ENCODE measurements around the gene TMEM150A. TPM values are rescaled to one million over a fixed set of nuclear protein-coding genes. Genes with fewer than 3 reads are reported as not detected.
"Not testable (repeated sequence)": the region's sequence is repeated elsewhere in the genome, so short reads cannot be mapped to it uniquely, and the experiment has no call there.

TMEM150A gene
- total RNA-seq, 1 donor from 2014 or later = 4.4 TPM

- intact Hi-C loops (cut with micrococcal nuclease) = loop anchor here (1.0 kb wide), 4 partner anchors 8 to 37 kb away; partner anchors contain the start of genes GGCX and RNF181
These were observed 24.9 kb downstream of the TMEM150A start, which contains the start of gene VAMP8 for GRCh38 chr2:85577386-85578242. Gene VAMP8, plus strand, starts transcription at chr2:85577586. Its CDS starts 61 bp downstream, at chr2:85577647.

- intact Hi-C loops (cut with micrococcal nuclease) = loop anchor here (1.0 kb wide), 2 partner anchors 8 to 16 kb away; partner anchors contain the start of gene GGCX
These were observed 25.5 kb downstream of the TMEM150A start for GRCh38 chr2:85577063-85577385.

GRCh38 chr2:85575739-85576138 lies 26.8 kb downstream of the TMEM150A start:
- intact Hi-C loops (cut with micrococcal nuclease) = no loop called here

GRCh38 chr2:85566265-85566664 lies 36.2 kb downstream of the TMEM150A start:
- intact Hi-C loops (cut with micrococcal nuclease) = no loop called here

GRCh38 chr2:85564144-85564563 lies 38.3 kb downstream of the TMEM150A start:
- intact Hi-C loops (cut with micrococcal nuclease) = no loop called here

GRCh38 chr2:85561280-85562212 lies 41.0 kb downstream of the TMEM150A start, which contains the start of gene GGCX:
Gene GGCX, minus strand, starts transcription at chr2:85561493. Its CDS starts 65 bp downstream, at chr2:85561428.
- intact Hi-C loops (cut with micrococcal nuclease) = loop anchor here (1.0 kb wide), 11 partner anchors 9 to 545 kb away; partner anchors contain the start of genes ELMOD3, MAT2A, PTCD3 and RETSAT

- intact Hi-C loops (cut with micrococcal nuclease) = loop anchor here (1.0 kb wide), 11 partner anchors 9 to 545 kb away; partner anchors contain the start of genes ELMOD3, MAT2A, PTCD3 and RETSAT
These were observed 41.7 kb downstream of the TMEM150A start for GRCh38 chr2:85560812-85561279.

GRCh38 chr2:85560403-85560726 lies 42.1 kb downstream of the TMEM150A start:
- intact Hi-C loops (cut with micrococcal nuclease) = not testable (repeated sequence)

- intact Hi-C loops (cut with micrococcal nuclease) = no loop called here
These were observed 44.3 kb downstream of the TMEM150A start for GRCh38 chr2:85558160-85558559.

- intact Hi-C loops (cut with micrococcal nuclease) = no loop called here
These were observed 45.4 kb downstream of the TMEM150A start for GRCh38 chr2:85557130-85557529.

GRCh38 chr2:85554980-85555612 lies 47.4 kb downstream of the TMEM150A start:
- intact Hi-C loops (cut with micrococcal nuclease) = no loop called here

- intact Hi-C loops (cut with micrococcal nuclease) = no loop called here
These were observed 49.3 kb downstream of the TMEM150A start for GRCh38 chr2:85553184-85553583.

- intact Hi-C loops (cut with micrococcal nuclease) = loop anchor here (1.0 kb wide), 10 partner anchors 9 to 286 kb away; partner anchors contain the start of genes ELMOD3, GGCX, RETSAT and RNF181
These were observed 50.5 kb downstream of the TMEM150A start for GRCh38 chr2:85551698-85552678.

GRCh38 chr2:85550486-85550885 lies 52.0 kb downstream of the TMEM150A start:
- intact Hi-C loops (cut with micrococcal nuclease) = no loop called here

GRCh38 chr2:85549826-85550225 lies 52.7 kb downstream of the TMEM150A start:
- intact Hi-C loops (cut with micrococcal nuclease) = no loop called here

- intact Hi-C loops (cut with micrococcal nuclease) = no loop called here
These were observed 53.4 kb downstream of the TMEM150A start for GRCh38 chr2:85549095-85549494.

GRCh38 chr2:85548608-85548900 lies 53.9 kb downstream of the TMEM150A start:
- intact Hi-C loops (cut with micrococcal nuclease) = no loop called here

Measured in T-helper 1 cell treated with Interleukin-12 subunit alpha and Interleukin-12 subunit beta and Interleukin-4 antibody, amounts not matched to agents 30 ng/mL and 1 ng/mL, for 36 hours (primary cell).